HepG2 (cell line): ENCODE results near the gene PPP1R12B. TPM values are rescaled to one million over a fixed set of nuclear protein-coding genes. Genes with fewer than 3 reads are reported as not detected.
"Not testable (repeated sequence)": the region's sequence is repeated elsewhere in the genome, so short reads cannot be mapped to it uniquely, and the experiment has no call there.

Experiments
- ATAC-seq: fragments of 200-7000 bp; cut with Tn5 transposase; 3 replicates; pipeline ENCODE4 v1.9.1; 2020; ENCODE audit warnings: mild to moderate bottlenecking, moderate library complexity
- BruUV-seq: library from RNA; stranded (reverse); fragments of 400-500 nt; replicated peaks from 2 replicates; lab custom pipeline; 2021; lab: Mats Ljungman, UMichigan
- CTCF ChIA-PET: fragments of 300-600 bp; formaldehyde crosslinking; extraction: SDS; loops from one replicate; lab custom pipeline; 2021; ENCODE audit warnings: low total read pairs, inconsistent platforms, low intra/inter-chr PET ratio; lab: Yijun Ruan, JAX
- POLR2A ChIA-PET: fragments of 350-600 bp; sonication (Branson Sonifier 250); formaldehyde crosslinking; loops from one replicate; lab custom pipeline; 2020; ENCODE audit warnings: antibody characterized with exemption, inconsistent platforms; lab: Yijun Ruan, JAX
- DNase-seq: peaks from one replicate; pipeline ENCODE4 v3.0.0-alpha.2; 2015; ENCODE audit warnings: low spot score
- FAIRE-seq: peaks from 3 replicates; lab custom pipeline; 2011; peaks lifted over from hg19 to GRCh38; lab: Jason Lieb, UNC
- H2AFZ ChIP-seq: one replicate; pipeline ENCODE4 v1.6.1; 2011; ENCODE audit warnings: low read length, inconsistent platforms
- H3K27ac ChIP-seq: fragments of 300-600 bp; 3 replicates; pipeline ENCODE4 v1.8.0; 2011; ENCODE audit warnings: mixed run types, mild to moderate bottlenecking, mixed read lengths, low read length, inconsistent platforms; ENCODE audit not compliant: insufficient read depth; ENCODE audit errors: extremely low read length
- H3K27me3 ChIP-seq, 2 experiments: fragments of 200-600 bp in 1 of 2; 2 replicates in 1 of 2; 3 replicates in 1 of 2; pipeline versions ENCODE4 v1.6.0 to v1.8.0; 2011; ENCODE audit warnings: low read length in 2 of 2, mild to moderate bottlenecking in 2 of 2, moderate library complexity in 2 of 2, inconsistent platforms in 1 of 2; ENCODE audit not compliant: insufficient read depth in 2 of 2, control insufficient read depth in 1 of 2
- H3K36me3 ChIP-seq, 2 experiments: fragments of 200-600 bp in 1 of 2; replicated peaks in 1 of 2; 2 replicates in 1 of 2; 3 replicates in 1 of 2; pipeline versions ENCODE4 v1.5.1 to v1.8.0; 2011; ENCODE audit warnings: low read length in 2 of 2, inconsistent platforms in 1 of 2; ENCODE audit not compliant: insufficient read depth in 2 of 2, control insufficient read depth in 1 of 2
- H3K4me1 ChIP-seq: 2 replicates; pipeline ENCODE4 v1.5.1; 2012; ENCODE audit warnings: low read length, inconsistent platforms; ENCODE audit not compliant: insufficient read depth
- H3K4me2 ChIP-seq: 2 replicates; pipeline ENCODE4 v1.6.0; 2011; ENCODE audit warnings: low read depth, low read length, inconsistent platforms
- H3K4me3 ChIP-seq, 3 experiments: fragments of 200-600 bp in 1 of 3; sonication (generic), shearing (Covaris generic) in 1 of 3; replicated peaks in 1 of 3; 2 replicates each; pipeline ENCODE4 v1.5.1; 2011 to 2016; ENCODE audit warnings: low read length in 3 of 3, inconsistent platforms in 2 of 3, low read depth in 2 of 3, mild to moderate bottlenecking in 2 of 3, control low read depth in 1 of 3, mixed read lengths in 1 of 3; ENCODE audit not compliant: insufficient read depth in 1 of 3
- H3K79me2 ChIP-seq: one replicate; pipeline ENCODE4 v1.6.1; 2011; ENCODE audit warnings: low read length, inconsistent platforms; ENCODE audit not compliant: insufficient read depth
- H3K9ac ChIP-seq: 2 replicates; pipeline ENCODE4 v1.6.0; 2011; ENCODE audit warnings: mild to moderate bottlenecking, low read depth, low read length, inconsistent platforms; ENCODE audit not compliant: insufficient read depth
- H3K9me3 ChIP-seq: 2 replicates; pipeline ENCODE4 v1.5.1; 2012; ENCODE audit warnings: mild to moderate bottlenecking, low read length
- H4K20me1 ChIP-seq: 2 replicates; pipeline ENCODE4 v1.6.0; 2011; ENCODE audit warnings: inconsistent platforms, mild to moderate bottlenecking, low read length, moderate library complexity; ENCODE audit not compliant: insufficient read depth
- ATF7 ChIP-seq, 2 experiments: fragments of 450-650 bp in 1 of 2; sonication (generic) in 1 of 2; formaldehyde crosslinking in 1 of 2; IDR thresholded peaks; 2 replicates each; pipeline versions ENCODE4 v1.4.0 to v1.6.1; 2016 to 2020; ENCODE audit warnings: antibody characterized with exemption in 1 of 2, mild to moderate bottlenecking in 1 of 2, missing genetic modification reagents in 1 of 2
- BCLAF1 ChIP-seq: fragments of 450-650 bp; IDR thresholded peaks from 2 replicates; pipeline ENCODE4 v1.6.1; 2017; ENCODE audit warnings: mild to moderate bottlenecking
- CEBPG ChIP-seq: IDR thresholded peaks from 2 replicates; pipeline ENCODE4 v1.6.1; 2016
- HMG20A ChIP-seq: IDR thresholded peaks from 2 replicates; pipeline ENCODE4 v1.6.1; 2016; ENCODE audit warnings: borderline replicate concordance
- PCBP2 ChIP-seq: fragments of 200-400 bp; formaldehyde crosslinking; optimal IDR thresholded peaks from 2 replicates; pipeline ENCODE3; 2018; ENCODE audit warnings: low read length, low read depth; ENCODE audit not compliant: poor library complexity, severe bottlenecking
- SRSF4 ChIP-seq: fragments of 200-400 bp; formaldehyde crosslinking; IDR thresholded peaks from one replicate; pipeline ENCODE4 v1.6.1; 2018; ENCODE audit warnings: mild to moderate bottlenecking, low read depth, low read length, moderate library complexity; ENCODE audit not compliant: poor library complexity, severe bottlenecking
- ZNF44 ChIP-seq: sonication (generic); formaldehyde crosslinking; IDR thresholded peaks from 2 replicates; pipeline ENCODE4 v1.5.1; 2020; ENCODE audit warnings: mild to moderate bottlenecking, missing genetic modification reagents
- ZSCAN31 ChIP-seq: sonication (generic); formaldehyde crosslinking; IDR thresholded peaks from 2 replicates; pipeline ENCODE4 v1.5.0; 2020; ENCODE audit warnings: low read depth, mild to moderate bottlenecking, missing genetic modification reagents
- WGBS: methylation state at CpG from one replicate; pipeline ENCODE4 v1.1.6; 2017; ENCODE audit warnings: low lambda C conversion rate; 5-methylcytosine and 5-hydroxymethylcytosine counted together
- in situ Hi-C: cut with HindIII; loops from 2 replicates; pipeline ENCODE4 v1.10.0; 2017; ENCODE audit warnings: low pct_unique_long_range_greater_than_20kb; ENCODE audit not compliant: extremely low pct_ligation_motif_present
- intact Hi-C: fragments of 100-400 bp; cut with micrococcal nuclease; formaldehyde crosslinking; loops from one replicate; pipeline ENCODE4 v1.10.0; 2022; ENCODE audit not compliant: unreplicated experiment
- polyA plus RNA-seq, 8 experiments: library from polyadenylated mRNA; depleted of rRNA in 3 of 8; stranded (reverse) in 7 of 8; unstranded in 1 of 8; fragments of >200 nt; fragmentation: Illumina TruSeq in 4 of 8; extraction: Trizol in 4 of 8; gene quantifications; 2 replicates each; pipeline versions ENCODE4 v1.2.1 to v1.2.3, GENCODE V29; 2011 to 2016; ENCODE audit warnings: low read depth in 4 of 8, missing spikeins in 1 of 8, mixed read lengths in 1 of 8; ENCODE audit not compliant: insufficient read depth in 1 of 8
- total RNA-seq, 5 experiments: library from RNA; depleted of rRNA; stranded (reverse); fragments of >200 nt; fragmentation: Illumina TruSeq; extraction: Trizol; gene quantifications; 2 replicates each; pipeline ENCODE4 v1.2.3, GENCODE V29; 2016; ENCODE audit warnings: low read depth in 1 of 5
- TF ChIP-seq, protein P1 (sequence below): sonication (generic); formaldehyde crosslinking; IDR thresholded peaks from 2 replicates; pipeline ENCODE4 v1.5.0; 2020; ENCODE audit warnings: mild to moderate bottlenecking, low read depth, missing genetic modification reagents, borderline replicate concordance
- TF ChIP-seq, protein P2 (sequence below): IDR thresholded peaks from 2 replicates; pipeline ENCODE4 v1.6.1; 2016; ENCODE audit warnings: control low read depth
- TF ChIP-seq, protein P3 (sequence below): sonication (generic); formaldehyde crosslinking; IDR thresholded peaks from 2 replicates; pipeline ENCODE4; 2020; ENCODE audit warnings: missing genetic modification reagents, mild to moderate bottlenecking, borderline replicate concordance

Gene PPP1R12B
- total and polyA plus RNA-seq, 2 of the 13 experiments (the other 11 are each of a cell fraction or from before 2014, with no cell fraction given) = 12.0 to 13.6 TPM

- CTCF ChIA-PET, H3K4me1 ChIP-seq, DNase-seq, H3K4me2 ChIP-seq, H3K27ac ChIP-seq, in situ Hi-C loops, FAIRE-seq, H3K9me3 ChIP-seq, BruUV-seq, H3K4me3 ChIP-seq, ATAC-seq, H3K36me3 ChIP-seq, intact Hi-C loops, POLR2A ChIA-PET, H2AFZ ChIP-seq, H4K20me1 ChIP-seq, H3K79me2 ChIP-seq, H3K9ac ChIP-seq: not testable (repeated sequence)
- peaks cover 1 to 33% of the 10 kb centered on the region in 2 experiments; a peak in 4 of 5 replicates for H3K27me3 ChIP-seq
- WGBS = 5% methylated on average over 6 of the region's 6 CpGs
These were observed 281.6 kb downstream of the PPP1R12B start for GRCh38 chr1:202630096-202630495.

DNA sequence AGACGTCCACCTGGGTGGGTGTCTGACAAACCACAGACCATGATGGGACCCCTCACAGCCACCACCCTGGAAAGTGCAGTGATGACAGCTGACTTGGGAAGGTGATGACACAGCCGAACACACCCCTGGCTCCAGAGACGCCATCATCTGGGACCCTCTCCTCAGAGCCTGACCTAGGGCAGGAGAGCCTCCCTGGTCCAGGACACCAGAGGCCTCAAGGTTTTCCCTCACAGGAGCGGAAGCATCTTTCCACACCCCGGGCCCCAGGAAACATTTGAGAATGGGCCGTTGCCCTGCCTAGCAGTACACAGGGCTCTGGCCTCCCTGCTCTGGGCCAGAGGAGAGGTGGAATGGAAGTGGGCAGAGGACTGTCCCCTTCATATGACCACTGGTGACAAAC lies 282.0 kb downstream of the PPP1R12B start:
- ChIA-PET CTCF (no interaction called here), POLR2A (no interaction called here)
- no peak overlapping the region for H3K4me3 ChIP-seq
- no peak overlapping the region for H2AFZ ChIP-seq
- no peaks in the 10 kb centered on the region for H3K9me3 ChIP-seq
- no peaks in the 10 kb centered on the region for H3K4me1 ChIP-seq
- H3K4me2 ChIP-seq = no peak overlapping the region
- no peaks in the 10 kb centered on the region for H4K20me1 ChIP-seq
- WGBS = 0% methylated on average over 3 of the region's 6 CpGs
- DNase-seq (no peak), FAIRE-seq (no peak), ATAC-seq (no peak)
- intact Hi-C loops (no loop called here), in situ Hi-C loops (no loop called here)
- no peak overlapping the region for H3K9ac ChIP-seq
- H3K79me2 ChIP-seq = no peaks in the 10 kb centered on the region
- peaks cover 1 to 33% of the 10 kb centered on the region in 2 experiments; a peak in 4 of 5 replicates for H3K27me3 ChIP-seq
- no peak overlapping the region for H3K27ac ChIP-seq
- H3K36me3 ChIP-seq = no peaks in the 10 kb centered on the region
- no TSS peak for BruUV-seq
- no peak for TF ChIP-seq PCBP2
- TF ChIP-seq, protein P1, sequence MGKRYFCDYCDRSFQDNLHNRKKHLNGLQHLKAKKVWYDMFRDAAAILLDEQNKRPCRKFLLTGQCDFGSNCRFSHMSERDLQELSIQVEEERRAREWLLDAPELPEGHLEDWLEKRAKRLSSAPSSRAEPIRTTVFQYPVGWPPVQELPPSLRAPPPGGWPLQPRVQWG (CRISPR knock-in tag) = no peak
- no peak for TF ChIP-seq ATF7 (IDR thresholded peaks at IDR 0.05)
- no peak for TF ChIP-seq ATF7 (CRISPR knock-in tag; IDR thresholded peaks at IDR 0.05)
- TF ChIP-seq, protein P2, sequence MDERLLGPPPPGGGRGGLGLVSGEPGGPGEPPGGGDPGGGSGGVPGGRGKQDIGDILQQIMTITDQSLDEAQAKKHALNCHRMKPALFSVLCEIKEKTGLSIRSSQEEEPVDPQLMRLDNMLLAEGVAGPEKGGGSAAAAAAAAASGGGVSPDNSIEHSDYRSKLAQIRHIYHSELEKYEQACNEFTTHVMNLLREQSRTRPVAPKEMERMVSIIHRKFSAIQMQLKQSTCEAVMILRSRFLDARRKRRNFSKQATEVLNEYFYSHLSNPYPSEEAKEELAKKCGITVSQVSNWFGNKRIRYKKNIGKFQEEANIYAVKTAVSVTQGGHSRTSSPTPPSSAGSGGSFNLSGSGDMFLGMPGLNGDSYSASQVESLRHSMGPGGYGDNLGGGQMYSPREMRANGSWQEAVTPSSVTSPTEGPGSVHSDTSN (CRISPR knock-in tag) = no peak
- no peak for TF ChIP-seq CEBPG (CRISPR knock-in tag)
- TF ChIP-seq BCLAF1 = no peak
- TF ChIP-seq, protein P3, sequence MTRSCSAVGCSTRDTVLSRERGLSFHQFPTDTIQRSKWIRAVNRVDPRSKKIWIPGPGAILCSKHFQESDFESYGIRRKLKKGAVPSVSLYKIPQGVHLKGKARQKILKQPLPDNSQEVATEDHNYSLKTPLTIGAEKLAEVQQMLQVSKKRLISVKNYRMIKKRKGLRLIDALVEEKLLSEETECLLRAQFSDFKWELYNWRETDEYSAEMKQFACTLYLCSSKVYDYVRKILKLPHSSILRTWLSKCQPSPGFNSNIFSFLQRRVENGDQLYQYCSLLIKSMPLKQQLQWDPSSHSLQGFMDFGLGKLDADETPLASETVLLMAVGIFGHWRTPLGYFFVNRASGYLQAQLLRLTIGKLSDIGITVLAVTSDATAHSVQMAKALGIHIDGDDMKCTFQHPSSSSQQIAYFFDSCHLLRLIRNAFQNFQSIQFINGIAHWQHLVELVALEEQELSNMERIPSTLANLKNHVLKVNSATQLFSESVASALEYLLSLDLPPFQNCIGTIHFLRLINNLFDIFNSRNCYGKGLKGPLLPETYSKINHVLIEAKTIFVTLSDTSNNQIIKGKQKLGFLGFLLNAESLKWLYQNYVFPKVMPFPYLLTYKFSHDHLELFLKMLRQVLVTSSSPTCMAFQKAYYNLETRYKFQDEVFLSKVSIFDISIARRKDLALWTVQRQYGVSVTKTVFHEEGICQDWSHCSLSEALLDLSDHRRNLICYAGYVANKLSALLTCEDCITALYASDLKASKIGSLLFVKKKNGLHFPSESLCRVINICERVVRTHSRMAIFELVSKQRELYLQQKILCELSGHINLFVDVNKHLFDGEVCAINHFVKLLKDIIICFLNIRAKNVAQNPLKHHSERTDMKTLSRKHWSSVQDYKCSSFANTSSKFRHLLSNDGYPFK (CRISPR knock-in tag) = no peak
- TF ChIP-seq SRSF4 = no peak
- no peak for TF ChIP-seq ZNF44 (CRISPR knock-in tag)
- TF ChIP-seq ZSCAN31 = no peak
- no peak for TF ChIP-seq HMG20A (CRISPR knock-in tag)
